ENCODE data around the gene C21orf91.

- TF ChIP-seq POLR2AphosphoS5 (IDR thresholded peaks at IDR 0.05; ENCODE audit: low read depth, low read length) = no peak
- no peak for TF ChIP-seq REST (IDR thresholded peaks at IDR 0.05; ENCODE audit: insufficient read depth in 1 of 2, low read depth in 2 of 2, low read length in 2 of 2)
- no peak for TF ChIP-seq TAF1 (IDR thresholded peaks at IDR 0.05; ENCODE audit: borderline replicate concordance, insufficient read depth, low read length)
Measured at GRCh38 chr21:17866590-17866989, 47.4 kb upstream of the C21orf91 start.
